Stimulated activated CD4-positive, alpha-beta T cell treated with anti-CD3 and anti-CD28 coated beads, Interleukin-2, amount 100 ng/mL, for 48 hours (primary cell): ENCODE results near the gene PRSS56.

ENCODE experiments used
- DNase-seq, 2 donors: peaks; one replicate each; pipeline ENCODE4 v3.0.0-alpha.2; 2020

Gene PRSS56

DNA sequence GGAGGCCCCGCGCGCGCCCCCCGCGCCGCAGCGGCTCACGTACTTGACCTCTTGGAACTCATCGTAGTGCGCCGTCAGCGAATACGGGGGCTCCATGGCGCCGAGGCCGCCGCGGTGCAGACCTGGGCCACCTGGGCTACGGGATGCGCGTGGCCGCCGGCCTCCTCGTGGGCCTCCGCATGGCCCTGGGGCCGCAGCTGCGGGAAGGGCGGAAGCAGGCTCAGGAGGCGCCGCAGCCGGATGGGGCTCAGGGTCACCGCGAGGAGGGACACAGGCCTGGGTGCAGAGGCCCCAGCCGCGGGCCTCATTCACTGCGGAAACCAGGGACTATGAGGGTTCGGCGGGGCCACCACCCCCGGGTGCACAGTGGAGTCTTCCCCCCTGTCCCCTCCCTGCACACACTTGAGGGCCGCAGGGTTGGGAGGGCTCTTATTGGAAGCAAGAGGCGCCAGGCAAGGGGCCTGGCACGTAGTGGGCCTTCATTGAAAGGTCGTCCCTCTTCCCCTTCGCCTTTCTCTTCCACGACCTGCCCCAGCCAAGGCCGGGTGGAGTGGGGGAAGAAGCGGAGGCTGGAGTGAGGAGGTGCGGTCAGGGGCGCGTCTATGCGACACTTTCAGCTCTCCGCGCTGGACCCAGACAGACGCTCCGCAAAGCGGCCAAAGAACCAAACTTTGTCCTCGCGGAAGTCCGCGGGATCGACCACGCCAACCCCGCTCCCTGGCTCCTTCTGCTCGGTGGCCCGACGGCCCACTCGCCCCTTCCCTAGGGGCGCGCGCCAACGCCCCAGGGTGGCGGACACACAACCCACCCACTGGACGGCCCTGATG is 33.4 kb upstream of the PRSS56 start:
- DNase-seq: no peak

DNA sequence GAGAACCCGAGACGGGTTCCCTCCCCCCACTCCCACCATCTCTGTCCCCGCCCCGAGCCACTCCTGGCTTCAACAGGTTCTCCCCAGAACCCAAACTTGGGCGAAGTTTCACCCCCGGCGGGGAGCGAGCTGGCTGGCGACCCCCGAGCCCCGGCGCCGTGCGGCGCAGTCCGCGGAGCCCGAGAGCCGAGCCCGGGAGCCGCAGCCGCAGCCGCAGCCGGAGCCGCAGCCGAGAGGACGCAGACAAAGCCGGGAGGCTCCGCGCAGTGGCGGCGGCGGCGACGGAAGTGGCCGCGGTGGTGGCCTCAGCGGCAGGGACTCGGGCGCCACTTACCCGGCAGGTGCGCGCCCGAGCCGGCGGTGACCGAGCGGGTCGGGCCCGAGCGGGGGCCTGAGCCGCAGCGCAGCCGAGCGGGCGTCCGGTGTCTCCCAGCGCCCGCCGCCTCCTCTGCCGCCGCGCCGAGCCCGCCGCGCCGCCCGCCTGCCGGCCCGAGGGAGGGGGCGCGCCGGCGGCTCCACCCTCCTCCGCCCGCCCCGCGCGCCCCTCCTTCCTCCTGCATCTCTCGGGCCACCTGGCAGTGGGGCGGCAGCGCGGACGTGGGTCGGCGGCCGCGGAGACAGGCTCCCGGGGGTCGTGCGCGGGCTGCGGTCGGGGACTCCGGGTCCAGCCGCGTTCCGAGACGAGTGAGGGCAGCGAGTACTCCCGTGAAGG is 32.6 kb upstream of the PRSS56 start, which contains the start of gene ECEL1:
Gene ECEL1 (minus strand): TSS at position 450 of the 712 bp plus-strand sequence. CDS start 1,181 bp downstream, outside the sequence.
- DNase-seq: no peak

DNA sequence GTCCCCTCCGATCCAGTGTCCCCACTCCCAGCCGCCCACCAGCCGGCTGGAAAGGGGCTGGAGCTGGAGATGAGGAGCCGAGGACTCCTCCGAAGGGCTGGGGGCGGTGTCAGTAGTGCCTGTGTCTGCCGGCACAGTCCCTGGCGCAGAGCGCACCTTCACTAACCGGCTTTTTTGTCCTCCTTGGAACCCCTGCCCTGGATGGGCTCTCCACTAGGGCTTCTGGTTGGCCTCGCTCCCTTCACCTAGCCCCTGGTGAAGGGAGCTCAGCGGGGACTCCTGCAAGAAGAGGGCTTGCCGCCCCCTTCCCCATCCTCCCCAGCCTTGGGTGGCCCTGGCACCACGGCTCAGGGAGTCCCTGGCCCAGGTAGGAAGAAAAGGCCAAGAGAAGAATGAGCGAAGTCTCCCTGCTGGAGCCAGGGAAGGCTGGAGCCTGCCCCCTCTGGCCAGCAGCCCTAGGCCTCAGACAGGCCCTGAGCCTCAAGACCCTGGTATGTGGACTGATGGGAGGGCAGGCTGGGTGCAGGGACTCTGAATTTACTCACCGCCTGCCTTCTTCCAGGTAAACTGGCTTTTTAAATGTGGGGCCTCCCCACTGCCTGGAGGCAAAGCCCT is 32.0 kb upstream of the PRSS56 start:
- no peak for DNase-seq

DNA sequence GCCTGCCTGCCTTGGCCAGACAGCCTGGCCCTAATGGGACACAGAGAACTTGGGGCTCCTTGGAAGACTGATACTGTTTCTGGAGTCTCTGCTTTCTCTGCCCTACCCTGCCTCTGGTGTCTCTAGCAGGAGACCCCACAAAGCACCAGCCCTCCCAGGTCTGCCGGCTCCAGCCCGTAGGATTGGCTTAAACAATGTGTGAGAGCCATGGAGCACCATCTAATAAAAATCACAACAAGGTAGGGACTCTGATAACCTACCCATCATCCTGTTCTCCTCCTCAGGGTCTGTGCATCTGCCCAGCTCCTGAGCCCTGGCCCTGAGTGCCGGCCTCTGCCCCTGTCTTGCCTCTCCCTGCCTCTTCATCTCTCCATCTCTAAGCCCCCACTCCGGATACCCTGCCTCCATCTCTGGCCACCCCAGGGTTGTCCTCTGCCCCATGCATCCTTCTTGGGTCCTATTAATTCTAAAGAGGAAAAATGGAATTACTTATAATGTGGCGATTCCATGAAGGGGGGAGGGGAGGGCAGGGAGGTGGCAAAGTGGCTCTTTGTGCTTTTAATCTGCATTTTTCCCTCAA is 31.4 kb upstream of the PRSS56 start:
- DNase-seq: no peak

DNA sequence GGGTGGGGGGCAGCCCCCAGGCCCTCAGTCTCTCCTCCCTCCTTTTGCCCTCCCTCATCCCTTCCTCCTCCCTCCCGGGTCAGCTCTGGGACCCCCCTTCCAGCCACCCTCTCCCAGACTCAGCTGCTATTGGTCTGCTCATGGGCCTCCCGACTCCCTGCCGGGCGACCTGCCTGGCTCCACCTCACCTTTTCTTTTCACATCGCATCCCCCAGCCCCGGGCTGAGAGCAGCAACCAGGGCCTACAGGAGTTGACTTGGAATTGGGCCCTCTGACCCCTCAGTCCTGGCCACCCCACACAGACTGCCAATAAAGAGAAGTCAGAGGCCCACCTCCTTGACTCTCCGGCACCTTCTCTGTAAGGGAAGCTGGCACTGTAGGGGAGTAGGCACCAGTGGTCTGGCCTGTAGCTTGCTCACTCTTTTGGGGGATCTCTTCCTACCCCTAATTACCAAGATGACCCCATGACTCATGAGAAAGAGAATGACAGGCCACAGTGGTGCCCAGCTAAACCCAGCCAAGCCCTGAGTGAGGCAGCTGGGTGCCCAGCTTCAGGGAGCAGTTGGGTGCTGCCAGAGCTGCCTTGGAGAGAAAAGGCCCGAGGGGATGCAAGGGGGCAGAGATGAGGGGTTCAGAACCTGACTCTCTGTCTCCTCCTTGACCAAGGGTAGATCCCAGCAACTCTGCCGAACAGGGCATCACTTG is 30.5 kb upstream of the PRSS56 start:
- DNase-seq: no peak

DNA sequence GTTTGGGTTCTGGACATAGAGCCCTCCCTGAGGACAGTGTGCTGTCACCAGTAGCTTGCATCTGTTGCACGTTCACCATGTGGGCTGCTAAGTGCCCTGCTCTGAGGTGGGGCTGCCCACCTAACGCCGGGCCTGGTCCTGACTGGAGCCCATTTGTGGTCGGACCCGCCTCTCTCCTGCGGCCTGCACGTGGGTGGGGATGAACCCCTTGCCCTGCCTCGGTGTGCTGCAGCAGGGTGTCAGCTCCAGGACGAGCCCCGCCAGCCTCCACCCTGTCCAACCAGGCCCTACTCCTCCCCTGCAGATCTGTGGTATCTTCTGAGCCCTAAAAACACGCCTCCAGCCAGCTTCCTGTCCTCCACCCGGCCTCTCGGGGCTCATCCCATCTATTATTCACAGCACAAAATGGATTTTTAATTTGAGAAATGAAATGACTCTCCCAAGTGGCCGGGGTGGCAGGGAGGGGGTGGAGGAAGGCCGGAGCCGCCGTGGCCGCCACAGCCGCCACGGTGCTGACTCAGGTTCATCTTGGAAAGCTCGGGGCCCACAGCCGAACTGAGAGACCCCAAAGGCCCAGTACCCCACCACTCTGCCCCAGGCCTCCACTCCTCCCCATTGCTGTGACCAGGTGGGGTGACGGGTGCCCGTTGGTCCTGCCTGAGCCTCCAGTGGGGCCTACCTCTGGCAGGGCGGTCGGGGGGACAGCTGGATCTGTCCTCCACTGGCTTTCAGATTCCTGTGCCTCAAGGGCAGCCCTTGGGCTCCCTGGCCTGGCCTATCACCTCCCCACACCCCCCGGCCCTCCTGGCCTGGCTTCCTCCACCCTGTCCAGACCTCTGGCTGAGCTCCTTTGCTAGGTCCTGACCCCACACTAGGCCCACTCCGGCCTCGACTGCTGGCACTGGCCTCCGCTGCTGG is 29.7 kb upstream of the PRSS56 start:
- DNase-seq: no peak

DNA sequence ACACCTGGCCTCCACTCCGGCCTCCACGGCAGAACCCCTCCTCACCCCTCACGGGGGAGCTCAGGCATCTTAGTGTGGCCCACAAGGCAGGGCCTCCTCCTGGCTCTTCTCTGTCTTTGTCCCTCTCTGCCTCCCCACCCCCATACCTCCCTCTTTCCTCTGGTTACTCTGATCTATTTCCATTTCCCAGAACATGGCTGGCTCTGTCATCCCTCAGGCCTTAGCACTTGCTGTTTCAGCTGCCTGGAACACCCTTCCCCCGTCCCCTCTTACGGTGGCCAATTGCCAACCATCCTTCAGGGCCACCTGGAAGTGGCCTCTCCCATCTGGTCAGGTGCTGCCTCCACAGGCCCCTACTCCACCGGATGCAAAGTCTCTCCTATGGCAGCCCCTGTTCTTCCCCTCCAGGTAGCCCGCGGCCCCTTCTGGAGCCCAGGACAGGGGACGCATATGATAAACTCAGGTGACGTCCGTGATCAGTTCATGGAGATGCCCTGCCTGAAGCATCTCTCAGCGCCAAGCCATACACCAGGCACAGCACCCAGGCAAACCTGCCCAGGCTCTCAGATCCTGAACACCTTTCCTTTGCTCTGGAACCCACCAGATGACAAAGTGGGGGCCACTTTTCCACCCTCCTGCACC is 28.9 kb upstream of the PRSS56 start:
- no peak for DNase-seq

DNA sequence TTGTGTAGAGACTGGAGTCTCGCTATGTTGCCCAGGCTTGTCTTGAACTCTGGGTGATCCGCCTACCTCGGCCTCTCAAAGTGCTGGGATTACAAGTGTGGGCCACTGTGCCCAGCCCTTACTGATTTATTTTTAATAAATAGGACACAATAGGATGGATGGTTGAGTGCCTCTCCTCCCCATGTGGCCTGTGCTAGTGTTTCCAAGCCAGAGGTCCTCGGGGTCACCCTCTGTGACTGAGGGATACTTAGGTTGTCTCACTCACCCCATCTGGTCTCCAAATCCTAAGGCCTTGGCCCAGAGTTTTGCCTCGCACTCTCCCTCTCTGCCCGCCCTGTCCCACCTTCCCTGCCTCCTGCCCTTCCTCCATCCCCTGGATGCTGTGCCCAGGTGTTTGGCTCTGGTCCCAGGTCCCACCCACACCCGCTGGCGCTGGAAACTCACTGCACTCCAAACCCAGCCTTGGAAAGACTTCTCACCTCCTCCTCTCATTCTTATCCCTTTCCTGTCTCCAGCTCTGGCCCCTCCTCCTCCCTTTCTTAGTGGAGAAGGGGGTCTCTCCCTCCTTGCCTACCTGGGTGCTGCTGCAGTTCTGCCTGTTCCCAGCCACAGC is 27.8 kb upstream of the PRSS56 start:
- DNase-seq: no peak

DNA sequence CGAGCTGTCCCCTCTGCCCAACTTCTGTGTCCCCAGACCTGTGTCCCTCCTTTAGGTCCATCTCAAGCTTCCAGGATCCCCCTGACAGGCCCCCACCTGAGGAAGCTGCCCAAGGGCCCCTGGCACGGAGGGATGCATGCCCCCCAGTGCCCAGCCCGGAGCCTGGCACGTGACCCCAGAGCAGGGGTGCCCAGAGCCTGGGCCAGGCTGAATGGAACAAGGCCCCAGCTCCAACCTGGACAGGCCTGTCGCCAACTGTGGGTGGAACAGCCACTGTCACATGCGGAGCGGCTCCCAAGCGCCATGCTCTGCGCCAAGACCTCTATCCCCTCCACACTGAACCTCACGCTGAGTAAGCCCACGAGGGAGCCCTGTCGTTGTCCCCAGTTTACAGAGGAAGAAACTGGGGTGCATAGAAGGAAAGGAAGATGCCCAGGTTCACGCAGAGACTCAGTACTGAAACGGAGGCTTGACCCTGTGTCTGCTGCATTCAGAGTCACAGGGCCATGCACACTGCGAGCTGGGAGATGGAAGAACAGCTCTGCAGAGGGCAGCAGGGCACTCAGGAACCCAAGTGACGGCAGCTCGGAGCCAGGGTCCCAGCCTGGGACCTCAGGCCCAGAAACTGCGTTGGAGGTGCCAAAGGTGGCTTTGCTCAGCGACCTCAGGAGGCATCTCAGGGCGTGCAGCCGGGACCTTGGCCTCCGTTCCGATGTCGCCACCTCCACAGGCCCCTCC is 27.1 kb upstream of the PRSS56 start:
- no peak for DNase-seq

DNA sequence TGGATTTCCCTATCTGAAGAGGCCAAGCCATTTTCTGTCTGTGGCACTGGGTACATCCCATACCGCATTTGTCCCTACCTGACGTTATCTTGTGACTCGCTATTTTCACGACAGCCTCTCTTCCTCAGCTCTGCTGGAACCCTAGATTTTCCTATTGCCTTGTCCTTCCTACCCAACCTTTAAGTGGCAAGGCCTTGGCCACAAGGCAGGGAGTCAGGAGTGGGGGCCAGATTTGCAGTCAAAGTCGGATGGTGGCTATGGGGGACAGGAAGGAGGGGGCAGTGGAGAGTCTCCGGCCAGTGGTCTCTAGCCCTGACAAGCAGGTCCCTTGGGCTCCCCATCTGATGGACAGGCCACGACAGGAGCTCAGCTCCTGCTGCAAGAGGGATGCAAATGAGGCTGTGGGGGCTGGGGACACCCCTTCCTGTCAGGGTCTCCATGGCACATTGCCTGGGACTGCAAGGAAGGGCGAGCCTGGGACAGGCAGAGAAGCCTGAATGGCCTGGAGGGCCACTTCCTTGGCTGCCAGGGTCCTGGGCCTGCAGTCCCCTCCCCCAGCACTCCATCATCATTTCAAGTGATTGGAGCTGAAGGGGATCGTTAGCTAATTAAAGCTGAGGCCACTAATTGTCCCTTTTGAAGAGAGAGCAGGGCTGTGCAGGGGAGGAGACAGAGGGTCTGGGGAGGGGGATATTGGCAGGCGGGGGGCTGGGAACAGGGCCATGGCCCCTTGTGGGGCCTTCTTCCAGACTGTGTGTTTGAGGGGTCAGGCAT is 26.3 kb upstream of the PRSS56 start:
- no peak for DNase-seq

DNA sequence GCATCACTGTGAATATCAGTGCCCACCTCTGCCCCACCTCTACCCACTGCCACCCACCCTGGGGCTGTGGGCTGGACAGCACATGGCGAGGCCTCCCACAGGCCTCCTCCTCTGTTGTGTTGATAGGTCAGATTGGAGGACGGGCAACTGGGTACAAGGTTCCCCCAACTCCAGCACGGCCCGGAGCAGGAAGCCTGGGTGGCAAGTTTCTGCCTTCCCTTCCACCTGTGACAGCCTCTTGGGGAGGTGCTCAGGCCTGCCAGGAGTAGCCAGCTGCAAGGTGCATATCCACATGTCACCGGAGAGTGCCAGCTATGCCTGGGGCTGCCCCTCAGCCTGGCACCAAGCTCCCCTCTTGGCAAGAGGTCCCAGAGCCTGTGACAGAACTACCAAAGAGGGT is 25.6 kb upstream of the PRSS56 start:
- DNase-seq: no peak

DNA sequence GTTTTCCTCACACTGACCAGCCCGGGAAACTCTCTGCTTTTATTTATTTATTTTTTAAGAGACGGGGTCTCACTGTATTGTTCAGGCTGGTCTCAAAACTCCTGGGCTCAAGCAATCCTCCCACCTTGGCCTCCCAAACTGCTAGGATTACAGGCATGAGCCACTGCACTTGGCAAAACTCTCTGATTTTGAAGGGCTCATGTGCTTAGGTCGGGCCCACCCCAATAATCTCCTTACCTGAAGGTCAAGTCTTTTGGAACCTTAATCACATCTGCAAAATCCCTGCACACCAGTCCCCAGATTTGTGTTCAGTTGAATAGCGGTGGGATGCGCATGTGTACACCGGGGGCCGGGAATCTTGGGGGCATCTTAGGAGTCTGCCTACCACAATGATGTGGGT is 24.9 kb upstream of the PRSS56 start:
- no peak for DNase-seq

DNA sequence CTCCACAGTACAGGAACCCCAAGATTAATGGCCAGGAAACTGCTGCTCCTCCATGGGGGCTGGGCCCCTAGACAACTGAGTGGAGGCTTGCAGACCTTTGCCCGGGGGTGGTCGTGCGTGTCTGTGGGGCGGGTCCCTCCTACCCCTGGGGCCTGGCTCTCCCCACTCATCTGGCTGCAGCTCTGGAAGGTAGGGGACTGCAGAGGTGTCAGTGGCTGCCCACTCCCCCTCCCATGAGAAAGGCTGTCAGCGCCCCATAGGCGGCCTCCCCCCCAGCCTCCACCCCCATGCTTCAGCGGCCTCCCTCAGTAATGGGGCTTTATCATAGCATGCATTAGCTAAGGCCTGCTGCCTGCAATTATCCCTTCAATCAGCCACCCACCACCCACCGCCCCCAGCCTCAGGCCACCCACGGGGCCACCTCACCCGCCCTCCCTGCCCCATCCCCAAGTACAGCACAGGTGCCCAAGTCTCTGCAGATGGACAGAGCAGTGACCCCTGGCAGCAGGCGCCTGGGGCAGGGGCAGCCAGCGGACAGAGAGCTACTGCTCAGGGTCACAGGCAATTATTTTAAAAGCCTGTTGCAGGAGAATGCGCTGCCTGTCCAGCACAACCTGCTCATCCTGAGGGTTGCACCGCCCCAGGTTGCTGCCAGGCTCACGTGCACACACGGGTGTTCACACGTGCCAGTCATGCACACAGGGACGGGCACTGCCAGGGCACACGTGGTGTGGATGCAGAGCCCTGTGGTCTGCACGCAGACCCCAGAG is 23.5 kb upstream of the PRSS56 start:
- no peak for DNase-seq

DNA sequence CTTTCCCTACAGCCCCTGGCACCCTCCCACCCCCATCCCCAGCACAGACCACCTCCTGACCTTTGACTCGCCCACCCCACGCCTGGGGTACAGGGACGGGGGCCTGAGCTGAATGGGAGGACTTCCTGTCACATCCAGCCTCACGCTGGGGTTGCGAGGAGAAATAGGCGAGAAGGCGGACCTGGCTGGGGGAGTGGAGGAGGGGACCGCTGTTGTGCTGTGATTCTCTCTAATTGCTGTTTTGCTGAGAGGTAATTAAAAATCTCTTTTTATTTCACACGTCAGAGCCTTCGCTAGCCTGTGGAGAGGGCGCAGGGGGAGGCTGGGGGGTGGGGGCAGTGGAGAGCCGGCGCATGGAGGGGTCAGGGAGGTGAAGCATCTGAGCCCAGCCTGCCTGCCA is 22.8 kb upstream of the PRSS56 start:
- DNase-seq: no peak

DNA sequence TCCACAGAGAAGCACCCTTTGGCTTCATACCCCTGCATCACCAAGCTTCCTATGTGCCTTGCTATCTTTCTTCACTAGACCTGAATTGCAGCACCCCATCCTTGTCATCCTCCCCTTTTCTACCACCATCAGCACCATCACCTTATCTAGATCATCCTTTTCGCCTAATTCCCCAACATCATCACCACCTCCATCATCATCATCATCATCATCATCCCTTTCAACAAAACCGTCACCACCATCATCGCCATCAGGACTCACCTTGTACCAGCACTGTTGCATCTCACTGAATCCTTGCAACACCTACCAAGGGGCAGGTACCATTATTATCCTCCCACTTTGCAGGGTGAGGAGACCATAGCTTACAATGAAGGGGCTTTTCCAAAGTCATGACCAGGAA is 21.7 kb upstream of the PRSS56 start:
- DNase-seq: no peak

DNA sequence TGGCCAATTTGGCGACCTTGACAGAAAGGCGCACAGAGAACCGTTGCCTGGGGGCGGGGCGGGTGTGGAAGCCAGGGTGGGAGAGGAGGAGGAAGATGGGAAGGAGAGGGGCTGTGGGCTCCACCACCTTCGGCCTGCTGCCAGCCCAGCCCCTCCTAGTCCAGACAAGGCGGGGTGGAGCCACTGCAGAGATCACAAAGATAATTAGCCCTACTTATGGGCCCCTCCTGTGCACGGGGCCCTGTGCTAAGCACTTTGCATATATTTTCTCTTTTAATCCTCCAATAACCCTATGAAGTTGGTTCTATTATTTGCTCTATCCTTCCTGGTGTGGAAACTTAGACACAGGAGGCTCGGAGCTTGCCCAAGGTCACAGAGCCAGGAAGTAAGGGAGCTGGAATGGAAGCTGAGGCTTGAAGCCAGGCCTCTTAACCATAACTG is 18.8 kb upstream of the PRSS56 start:
- DNase-seq: no peak

DNA sequence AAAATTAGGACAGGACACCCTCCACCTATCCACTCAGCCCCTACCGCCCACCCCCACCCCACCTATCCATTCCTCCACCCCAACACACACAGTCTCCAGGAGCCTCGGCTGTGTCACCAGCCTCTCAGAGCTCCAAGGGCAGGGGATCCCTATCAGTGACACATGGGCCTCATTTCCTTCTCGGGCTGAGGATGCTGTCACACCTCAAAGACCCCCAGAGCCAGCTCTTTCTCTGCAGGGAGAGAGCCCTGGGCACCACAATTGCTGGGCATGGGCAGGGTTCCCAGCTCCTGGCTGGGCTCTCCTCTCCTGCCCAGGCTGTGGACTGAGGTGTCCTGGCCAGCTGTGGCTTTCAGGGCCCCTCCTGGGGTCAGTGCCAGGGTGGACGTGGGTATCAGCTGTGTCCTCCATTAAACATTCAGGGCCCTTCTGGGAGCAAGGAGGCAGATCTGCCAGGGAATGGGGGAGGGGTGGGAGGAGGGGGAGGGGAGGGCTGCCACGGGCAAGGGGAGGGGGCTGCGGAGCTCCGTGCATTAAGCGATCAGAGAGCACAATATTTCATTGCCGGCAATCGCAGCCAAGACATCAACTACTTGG is 18.3 kb upstream of the PRSS56 start:
- DNase-seq: no peak

DNA sequence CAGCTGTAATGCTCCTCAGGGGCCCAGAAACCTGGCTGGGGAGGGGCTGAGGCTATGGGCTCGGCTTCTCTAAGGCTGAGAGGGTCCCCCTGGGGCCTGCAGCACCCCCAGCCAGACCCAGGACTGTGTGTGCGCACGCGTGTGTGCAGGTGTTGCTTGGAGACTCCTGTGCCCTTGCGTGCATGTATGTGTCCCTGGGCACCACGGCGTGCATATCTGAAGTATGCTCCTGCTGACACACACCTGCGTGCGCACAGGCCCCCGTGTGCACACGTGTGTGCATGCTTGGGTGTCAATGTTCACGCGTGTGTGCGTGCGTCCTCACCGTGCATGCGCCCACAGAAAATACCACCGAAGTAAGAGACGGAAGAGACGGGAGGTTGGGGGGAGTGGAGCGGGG is 17.7 kb upstream of the PRSS56 start:
- DNase-seq: no peak
